A673 (cell line): ENCODE measurements around the gene PHF10. TPM values are rescaled to one million over a fixed set of nuclear protein-coding genes. Genes with fewer than 3 reads are reported as not detected.

Experiments
- BruUV-seq: library from RNA; stranded (reverse); fragments of 400-500 nt; replicated peaks from 2 replicates; lab custom pipeline; 2021; lab: Mats Ljungman, UMichigan
- CTCF ChIA-PET: fragments of 300-600 bp; sonication (Branson Sonifier 250); formaldehyde crosslinking; loops from one replicate; lab custom pipeline; 2022; ENCODE audit warnings: antibody characterized with exemption; lab: Charles Lee
- POLR2A ChIA-PET: fragments of 300-600 bp; sonication (Branson Sonifier 250); formaldehyde crosslinking; loops from one replicate; lab custom pipeline; 2022; ENCODE audit warnings: antibody characterized with exemption; ENCODE audit not compliant: low non-redundant PET; lab: Charles Lee
- DNase-seq: peaks from one replicate; pipeline ENCODE4 v3.0.0-alpha.2; 2015; ENCODE audit warnings: low spot score
- H3K27ac ChIP-seq: fragments of 200-600 bp; sonication (generic); 2 replicates; pipeline ENCODE4 v1.5.1; 2016; ENCODE audit warnings: mixed run types, low read depth, mild to moderate bottlenecking, mixed read lengths, antibody characterized with exemption, low read length; ENCODE audit not compliant: poor library complexity, severe bottlenecking
- H3K27me3 ChIP-seq: fragments of 200-600 bp; sonication (generic); replicated peaks from 2 replicates; pipeline ENCODE4 v1.6.1; 2017; ENCODE audit warnings: mixed run types, low read depth, mild to moderate bottlenecking, mixed read lengths, antibody characterized with exemption, low read length; ENCODE audit not compliant: insufficient read depth, poor library complexity
- H3K36me3 ChIP-seq: fragments of 200-600 bp; sonication (generic); 2 replicates; pipeline ENCODE4 v1.6.1; 2016; ENCODE audit warnings: mixed run types, mild to moderate bottlenecking, mixed read lengths, antibody characterized with exemption, low read length; ENCODE audit not compliant: insufficient read depth, poor library complexity, severe bottlenecking
- H3K4me1 ChIP-seq: fragments of 200-600 bp; sonication (generic); 2 replicates; pipeline ENCODE4 v1.6.1; 2017; ENCODE audit warnings: mixed run types, mild to moderate bottlenecking, mixed read lengths, antibody characterized with exemption, low read length; ENCODE audit not compliant: insufficient read depth, poor library complexity, severe bottlenecking
- H3K4me3 ChIP-seq: fragments of 200-600 bp; sonication (generic); 2 replicates; pipeline ENCODE4 v1.5.1; 2016; ENCODE audit warnings: low read depth, mixed run types, mild to moderate bottlenecking, mixed read lengths, low read length; ENCODE audit not compliant: poor library complexity, severe bottlenecking
- H3K9me3 ChIP-seq: fragments of 200-600 bp; sonication (generic); 2 replicates; pipeline ENCODE4 v1.6.1; 2016; ENCODE audit warnings: mixed run types, low read depth, mild to moderate bottlenecking, mixed read lengths, antibody characterized with exemption, low read length; ENCODE audit not compliant: poor library complexity, severe bottlenecking
- CTCF ChIP-seq: fragments of 300-800, 200-600 bp; sonication (generic); conservative IDR thresholded peaks from 2 replicates; pipeline ENCODE4 v1.5.1; 2017; ENCODE audit warnings: low read depth, mild to moderate bottlenecking, antibody characterized with exemption, low read length, moderate library complexity, mixed read lengths
- EZH2 ChIP-seq: fragments of 200-600 bp; sonication (generic); IDR thresholded peaks from 2 replicates; pipeline ENCODE4 v1.6.1; 2017; ENCODE audit warnings: borderline replicate concordance, low read depth, mild to moderate bottlenecking, mixed read lengths, antibody characterized with exemption, low read length; ENCODE audit not compliant: poor library complexity, severe bottlenecking
- intact Hi-C: fragments of 100-400 bp; cut with micrococcal nuclease; formaldehyde crosslinking; loops from one replicate; pipeline ENCODE4 v1.10.0; 2022; ENCODE audit not compliant: unreplicated experiment
- total RNA-seq: library from RNA; stranded (reverse); gene quantifications from 2 replicates; pipeline ENCODE4 v1.2.3, GENCODE V29; 2021

The PHF10 gene
- total RNA-seq, 1 experiment from 2014 or later, result 61.4 TPM

- no peaks in the 10 kb centered on the region for H3K9me3 ChIP-seq
- CTCF ChIA-PET, result no interaction called here
- H3K36me3 ChIP-seq, result peaks cover under 1% of the 10 kb centered on the region
- no peaks in the 10 kb centered on the region for H3K27me3 ChIP-seq
- peak; percentile 84 for DNase-seq
- peaks cover 28% of the 10 kb centered on the region for H3K4me1 ChIP-seq
- POLR2A ChIA-PET, result no interaction called here
- BruUV-seq, result no TSS peak
- TF ChIP-seq EZH2 (no peak), CTCF (no peak)
- H3K4me3 ChIP-seq, result peak overlapping the region; percentile 92
- H3K27ac ChIP-seq, result peak overlapping the region; percentile 82
- intact Hi-C loops, result loop anchor here (5.0 kb wide), 1 partner anchor 804 kb away; no protein-coding TSS in a partner anchor
Measured at GRCh38 chr6:169723200-169723909, 945 bp downstream of the PHF10 start.

- DNase-seq, result peak; percentile 51
- no peak for TF ChIP-seq CTCF
- TF ChIP-seq EZH2, result no peak
- H3K27me3 ChIP-seq, result no peaks in the 10 kb centered on the region
- intact Hi-C loops, result loop anchor here (5.0 kb wide), 1 partner anchor 805 kb away; no protein-coding TSS in a partner anchor
- H3K27ac ChIP-seq, result peak overlapping the region; percentile 82
- TSS peak; percentile 35 for BruUV-seq
- peaks cover 24% of the 10 kb centered on the region for H3K4me1 ChIP-seq
- H3K36me3 ChIP-seq, result peaks cover 9% of the 10 kb centered on the region
- ChIA-PET POLR2A (interaction anchor here (0.7 kb wide), 1 partner anchor 843 kb away, joined by 5 read pairs; no protein-coding TSS in a partner anchor), CTCF (no interaction called here)
- H3K4me3 ChIP-seq, result peak overlapping the region; percentile 92
- no peaks in the 10 kb centered on the region for H3K9me3 ChIP-seq
Measured at GRCh38 chr6:169722362-169723199, 1.7 kb downstream of the PHF10 start.

- Histone ChIP-seq H3K4me1 (peaks cover 21% of the 10 kb centered on the region), H3K9me3 (no peaks in the 10 kb centered on the region), H3K4me3 (no peak overlapping the region), H3K36me3 (peaks cover 22% of the 10 kb centered on the region), H3K27me3 (no peaks in the 10 kb centered on the region), H3K27ac (no peak overlapping the region)
- intact Hi-C loops, result loop anchor here (5.0 kb wide), 1 partner anchor 807 kb away; no protein-coding TSS in a partner anchor
- POLR2A ChIA-PET, result no interaction called here
- BruUV-seq, result no TSS peak
- DNase-seq, result no peak
- CTCF ChIA-PET, result no interaction called here
- no peak; the same call in 1 of the 2 replicates for TF ChIP-seq CTCF
- TF ChIP-seq EZH2, result no peak
Measured at GRCh38 chr6:169720207-169720855, 4.0 kb downstream of the PHF10 start.
